ENCODE measurements around the gene HACD1. TPM values are rescaled to one million over a fixed set of nuclear protein-coding genes. Genes with fewer than 3 reads are reported as not detected.

Gene HACD1
- total and polyA plus RNA-seq, 10 of the 15 experiments (the other 5 are each of a cell fraction or from before 2014, with no cell fraction given) = 0.22 to 1.5 (median 0.78) TPM; not detected in 1

DNA sequence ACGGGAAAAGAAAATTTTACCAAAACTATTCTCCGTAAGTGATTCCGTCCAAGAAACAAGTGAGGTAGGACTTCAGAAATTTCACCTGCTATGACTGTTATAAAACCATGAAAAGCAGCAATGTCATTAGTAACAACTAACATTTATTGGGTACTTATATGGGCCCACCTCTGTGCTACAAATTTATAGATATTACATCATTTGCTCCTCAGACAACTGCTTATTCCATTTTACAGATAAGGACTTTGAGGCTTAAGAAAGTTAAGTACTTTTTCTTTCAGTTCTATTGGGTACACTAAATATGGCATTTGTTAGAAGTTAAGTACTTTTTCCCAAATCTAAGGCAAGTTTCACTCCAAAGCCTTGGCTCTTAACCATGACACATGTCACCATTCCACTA lies 36.3 kb downstream of the HACD1 start:
- no peak for FAIRE-seq
- H3K4me2 ChIP-seq (ENCODE audit: control insufficient read depth, insufficient read depth) = no peak overlapping the region
- ATAC-seq = no peak
- H3K9ac ChIP-seq (ENCODE audit: control insufficient read depth, insufficient read depth, low read length) = no peak overlapping the region
- no peaks in the 10 kb centered on the region for H3K9me3 ChIP-seq (replicated peaks; ENCODE audit: control insufficient read depth, insufficient read depth, low read length)
- in situ Hi-C loops (cut with MboI) = no loop called here
- H3K4me3 ChIP-seq = no peak overlapping the region
- WGBS (ENCODE audit: insufficient coverage, insufficient replicate concordance, low lambda C conversion rate, missing lambda C conversion rate) = 67% methylated on average over 3 of the region's 3 CpGs
- no peak overlapping the region for H2AFZ ChIP-seq (ENCODE audit: control insufficient read depth, low read depth, low read length)
- ChIA-PET POLR2A (no interaction called here), SMC1A (ENCODE audit: uncharacterized antibody, unreplicated experiment) (interaction anchor here (0.7 to 1.0 kb wide), 2 partner anchors 10 to 17 kb away, joined by 3 to 4 read pairs; no protein-coding TSS in a partner anchor), CTCF (no interaction called here), RAD21 (ENCODE audit: unreplicated experiment) (no interaction called here)
- intact Hi-C loops (cut with micrococcal nuclease; ENCODE audit: unreplicated experiment) = no loop called here
- no peaks in the 10 kb centered on the region for H3K79me2 ChIP-seq (ENCODE audit: control insufficient read depth, insufficient read depth, low read length)
- DNase-seq (ENCODE audit: low read depth, low spot score) = no peak
- H3K4me1 ChIP-seq (ENCODE audit: control insufficient read depth, insufficient read depth, low read length) = peaks cover 4% of the 10 kb centered on the region
- H4K20me1 ChIP-seq (ENCODE audit: control insufficient read depth, insufficient read depth) = no peaks in the 10 kb centered on the region
- TF ChIP-seq ETV6 (conservative IDR thresholded peaks at IDR 0.05 in 1 of 2, IDR thresholded peaks at IDR 0.05 in 1 of 2; ENCODE audit: borderline replicate concordance in 1 of 2, low read depth in 1 of 2) (no peak), EED (IDR thresholded peaks at IDR 0.05; ENCODE audit: low read depth) (no peak), MXI1 (IDR thresholded peaks at IDR 0.05; ENCODE audit: low read depth, low read length) (no peak), KDM1A (IDR thresholded peaks at IDR 0.05; ENCODE audit: borderline replicate concordance) (no peak), NFIC (IDR thresholded peaks at IDR 0.05; ENCODE audit: low read depth, low read length) (no peak), SREBF2 (IDR thresholded peaks at IDR 0.05; ENCODE audit: low read length) (no peak), TARDBP (IDR thresholded peaks at IDR 0.05; ENCODE audit: borderline replicate concordance) (no peak), ZNF24 (IDR thresholded peaks at IDR 0.05) (no peak)
- TF ChIP-seq, protein P1, sequence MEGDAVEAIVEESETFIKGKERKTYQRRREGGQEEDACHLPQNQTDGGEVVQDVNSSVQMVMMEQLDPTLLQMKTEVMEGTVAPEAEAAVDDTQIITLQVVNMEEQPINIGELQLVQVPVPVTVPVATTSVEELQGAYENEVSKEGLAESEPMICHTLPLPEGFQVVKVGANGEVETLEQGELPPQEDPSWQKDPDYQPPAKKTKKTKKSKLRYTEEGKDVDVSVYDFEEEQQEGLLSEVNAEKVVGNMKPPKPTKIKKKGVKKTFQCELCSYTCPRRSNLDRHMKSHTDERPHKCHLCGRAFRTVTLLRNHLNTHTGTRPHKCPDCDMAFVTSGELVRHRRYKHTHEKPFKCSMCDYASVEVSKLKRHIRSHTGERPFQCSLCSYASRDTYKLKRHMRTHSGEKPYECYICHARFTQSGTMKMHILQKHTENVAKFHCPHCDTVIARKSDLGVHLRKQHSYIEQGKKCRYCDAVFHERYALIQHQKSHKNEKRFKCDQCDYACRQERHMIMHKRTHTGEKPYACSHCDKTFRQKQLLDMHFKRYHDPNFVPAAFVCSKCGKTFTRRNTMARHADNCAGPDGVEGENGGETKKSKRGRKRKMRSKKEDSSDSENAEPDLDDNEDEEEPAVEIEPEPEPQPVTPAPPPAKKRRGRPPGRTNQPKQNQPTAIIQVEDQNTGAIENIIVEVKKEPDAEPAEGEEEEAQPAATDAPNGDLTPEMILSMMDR (IDR thresholded peaks at IDR 0.05 in 2 of 3, conservative IDR thresholded peaks at IDR 0.05 in 1 of 3; ENCODE audit: control insufficient read depth in 2 of 3, extremely low read depth in 1 of 3, insufficient read depth in 1 of 3, low read depth in 3 of 3, low read length in 3 of 3) = no peak
- TF ChIP-seq, protein P2, sequence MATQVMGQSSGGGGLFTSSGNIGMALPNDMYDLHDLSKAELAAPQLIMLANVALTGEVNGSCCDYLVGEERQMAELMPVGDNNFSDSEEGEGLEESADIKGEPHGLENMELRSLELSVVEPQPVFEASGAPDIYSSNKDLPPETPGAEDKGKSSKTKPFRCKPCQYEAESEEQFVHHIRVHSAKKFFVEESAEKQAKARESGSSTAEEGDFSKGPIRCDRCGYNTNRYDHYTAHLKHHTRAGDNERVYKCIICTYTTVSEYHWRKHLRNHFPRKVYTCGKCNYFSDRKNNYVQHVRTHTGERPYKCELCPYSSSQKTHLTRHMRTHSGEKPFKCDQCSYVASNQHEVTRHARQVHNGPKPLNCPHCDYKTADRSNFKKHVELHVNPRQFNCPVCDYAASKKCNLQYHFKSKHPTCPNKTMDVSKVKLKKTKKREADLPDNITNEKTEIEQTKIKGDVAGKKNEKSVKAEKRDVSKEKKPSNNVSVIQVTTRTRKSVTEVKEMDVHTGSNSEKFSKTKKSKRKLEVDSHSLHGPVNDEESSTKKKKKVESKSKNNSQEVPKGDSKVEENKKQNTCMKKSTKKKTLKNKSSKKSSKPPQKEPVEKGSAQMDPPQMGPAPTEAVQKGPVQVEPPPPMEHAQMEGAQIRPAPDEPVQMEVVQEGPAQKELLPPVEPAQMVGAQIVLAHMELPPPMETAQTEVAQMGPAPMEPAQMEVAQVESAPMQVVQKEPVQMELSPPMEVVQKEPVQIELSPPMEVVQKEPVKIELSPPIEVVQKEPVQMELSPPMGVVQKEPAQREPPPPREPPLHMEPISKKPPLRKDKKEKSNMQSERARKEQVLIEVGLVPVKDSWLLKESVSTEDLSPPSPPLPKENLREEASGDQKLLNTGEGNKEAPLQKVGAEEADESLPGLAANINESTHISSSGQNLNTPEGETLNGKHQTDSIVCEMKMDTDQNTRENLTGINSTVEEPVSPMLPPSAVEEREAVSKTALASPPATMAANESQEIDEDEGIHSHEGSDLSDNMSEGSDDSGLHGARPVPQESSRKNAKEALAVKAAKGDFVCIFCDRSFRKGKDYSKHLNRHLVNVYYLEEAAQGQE (IDR thresholded peaks at IDR 0.05; ENCODE audit: low read depth, low read length) = no peak
- TF ChIP-seq, protein P3, sequence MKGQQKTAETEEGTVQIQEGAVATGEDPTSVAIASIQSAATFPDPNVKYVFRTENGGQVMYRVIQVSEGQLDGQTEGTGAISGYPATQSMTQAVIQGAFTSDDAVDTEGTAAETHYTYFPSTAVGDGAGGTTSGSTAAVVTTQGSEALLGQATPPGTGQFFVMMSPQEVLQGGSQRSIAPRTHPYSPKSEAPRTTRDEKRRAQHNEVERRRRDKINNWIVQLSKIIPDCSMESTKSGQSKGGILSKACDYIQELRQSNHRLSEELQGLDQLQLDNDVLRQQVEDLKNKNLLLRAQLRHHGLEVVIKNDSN (IDR thresholded peaks at IDR 0.05; ENCODE audit: borderline replicate concordance, extremely low read length, insufficient read depth, low read depth, low read length) = no peak
- TF ChIP-seq, protein P4, sequence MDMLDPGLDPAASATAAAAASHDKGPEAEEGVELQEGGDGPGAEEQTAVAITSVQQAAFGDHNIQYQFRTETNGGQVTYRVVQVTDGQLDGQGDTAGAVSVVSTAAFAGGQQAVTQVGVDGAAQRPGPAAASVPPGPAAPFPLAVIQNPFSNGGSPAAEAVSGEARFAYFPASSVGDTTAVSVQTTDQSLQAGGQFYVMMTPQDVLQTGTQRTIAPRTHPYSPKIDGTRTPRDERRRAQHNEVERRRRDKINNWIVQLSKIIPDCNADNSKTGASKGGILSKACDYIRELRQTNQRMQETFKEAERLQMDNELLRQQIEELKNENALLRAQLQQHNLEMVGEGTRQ (IDR thresholded peaks at IDR 0.05; ENCODE audit: borderline replicate concordance, low read depth, low read length) = no peak
- no peaks in the 10 kb centered on the region for H3K27me3 ChIP-seq (replicated peaks in 1 of 2; ENCODE audit: control insufficient read depth in 2 of 2, insufficient read depth in 2 of 2, low read length in 1 of 2)
- H3K27ac ChIP-seq (ENCODE audit: control insufficient read depth, insufficient read depth) = no peak overlapping the region
- BruUV-seq (replicated peaks) = no TSS peak
- no peaks in the 10 kb centered on the region for H3K36me3 ChIP-seq (ENCODE audit: control insufficient read depth in 2 of 2, insufficient read depth in 2 of 2, low read length in 1 of 2)

All from GM12878 (cell line).